OCI-M1 (cell line): Measurements from ENCODE around the gene C8A.

Source experiments
- DNase-seq: peaks from one replicate; lab custom pipeline; 2025; lab: John Stamatoyannopoulos, UW

C8A gene

GRCh38 chr1:56894014-56894413 lies 39.4 kb downstream of the C8A start:
- DNase-seq: no peak

DNA sequence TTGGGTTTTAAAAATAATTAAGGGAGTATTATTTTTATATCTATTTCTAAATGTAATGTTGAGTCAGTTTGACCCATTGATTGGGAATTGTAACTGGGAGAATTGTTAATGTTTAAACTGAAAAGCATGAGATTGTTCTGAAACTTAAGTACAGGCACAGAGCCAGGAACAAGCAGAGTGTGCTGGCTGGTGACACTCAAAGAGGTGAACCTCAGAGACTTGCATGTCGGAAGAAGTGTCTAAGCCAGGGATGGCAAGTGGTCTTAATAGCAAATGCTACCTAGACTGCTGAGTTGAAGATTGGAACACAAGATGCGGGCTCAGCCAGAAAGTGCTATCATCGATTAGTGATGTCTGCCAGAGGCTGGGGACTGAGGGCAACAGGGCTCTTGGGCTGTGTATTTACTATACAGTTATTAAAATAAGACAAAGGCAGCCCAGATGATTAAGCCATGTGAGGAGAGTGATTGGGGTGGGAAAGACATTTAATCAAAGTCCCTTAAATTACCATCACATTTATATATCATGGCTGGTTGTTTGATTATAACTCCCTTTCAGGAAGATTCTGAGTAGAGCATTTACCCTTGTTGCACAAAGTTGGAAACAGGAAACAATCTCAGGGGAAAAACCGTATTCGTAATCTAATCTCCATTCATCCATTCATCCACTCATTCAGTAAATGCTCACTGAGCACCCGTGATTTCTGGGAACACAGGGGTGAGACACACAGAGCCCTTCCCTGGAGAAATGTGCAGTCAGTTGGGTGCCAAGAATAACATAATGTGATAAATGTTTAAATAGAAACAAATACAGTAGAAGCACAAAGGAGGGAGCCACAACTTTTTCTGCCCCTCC lies 42.8 kb downstream of the C8A start:
- no peak for DNase-seq

- no peak for DNase-seq
These were observed 43.4 kb downstream of the C8A start for GRCh38 chr1:56898005-56898373.

DNA sequence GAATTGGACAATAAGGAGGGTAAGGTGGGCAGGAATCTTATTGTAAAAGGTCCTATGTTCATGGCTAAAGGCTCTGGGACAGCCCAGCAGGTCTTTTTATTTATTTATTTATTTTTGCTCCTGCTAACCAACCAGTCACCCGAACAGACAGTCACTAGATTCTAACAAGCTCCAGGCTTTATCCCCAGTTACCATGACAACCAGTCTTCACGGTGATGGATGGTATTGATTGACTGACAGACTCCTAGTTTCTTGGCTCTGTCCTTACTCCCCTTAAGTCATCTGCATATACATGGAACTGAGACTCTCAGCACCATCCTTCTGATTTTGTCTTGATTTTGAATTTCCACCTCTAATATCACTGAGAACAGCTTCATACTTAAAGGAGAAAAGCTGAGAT lies 44.3 kb downstream of the C8A start:
- no peak for DNase-seq

DNA sequence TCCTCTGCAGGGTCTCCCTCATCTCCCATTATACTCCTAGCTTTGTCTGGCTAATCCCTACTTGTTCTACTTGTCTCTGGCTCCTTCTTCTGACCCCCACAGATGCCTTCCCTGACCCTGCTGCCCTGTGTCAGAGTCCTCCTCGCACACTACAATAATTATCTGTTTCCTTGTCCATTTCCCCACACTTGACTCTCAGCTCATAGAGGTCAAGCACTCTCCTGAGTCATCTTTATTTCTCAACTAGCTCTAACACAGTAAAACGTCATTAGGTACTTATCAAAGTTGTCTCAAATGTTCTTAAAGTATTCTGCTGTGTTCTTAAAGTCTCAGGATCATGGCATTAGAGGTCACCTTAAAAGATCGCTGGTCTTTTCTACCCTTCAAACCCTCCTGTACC lies 47.1 kb downstream of the C8A start:
- peak; percentile 31 for DNase-seq

GRCh38 chr1:56903778-56904177 lies 49.2 kb downstream of the C8A start:
- no peak for DNase-seq

GRCh38 chr1:56904663-56905397 lies 50.2 kb downstream of the C8A start:
- no peak for DNase-seq

DNA sequence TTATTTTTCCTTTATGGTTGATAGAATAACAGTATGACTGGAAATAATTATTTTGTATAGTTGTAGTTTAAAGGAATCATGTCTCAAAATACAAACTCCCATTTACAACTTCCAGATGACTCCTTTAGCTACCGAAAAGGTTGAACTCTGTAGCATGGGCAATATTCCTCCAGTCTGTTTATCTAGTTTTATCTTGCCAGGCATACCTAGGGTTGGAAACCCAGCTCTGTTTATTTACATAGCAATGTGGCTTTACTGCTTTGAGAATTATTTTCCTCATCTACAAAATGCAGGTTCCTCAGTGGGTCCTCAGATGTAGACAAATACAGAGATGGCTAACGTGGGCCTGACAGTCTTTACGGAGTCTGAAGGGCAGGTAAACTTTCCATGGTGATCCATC lies 51.1 kb downstream of the C8A start:
- no peak for DNase-seq

DNA sequence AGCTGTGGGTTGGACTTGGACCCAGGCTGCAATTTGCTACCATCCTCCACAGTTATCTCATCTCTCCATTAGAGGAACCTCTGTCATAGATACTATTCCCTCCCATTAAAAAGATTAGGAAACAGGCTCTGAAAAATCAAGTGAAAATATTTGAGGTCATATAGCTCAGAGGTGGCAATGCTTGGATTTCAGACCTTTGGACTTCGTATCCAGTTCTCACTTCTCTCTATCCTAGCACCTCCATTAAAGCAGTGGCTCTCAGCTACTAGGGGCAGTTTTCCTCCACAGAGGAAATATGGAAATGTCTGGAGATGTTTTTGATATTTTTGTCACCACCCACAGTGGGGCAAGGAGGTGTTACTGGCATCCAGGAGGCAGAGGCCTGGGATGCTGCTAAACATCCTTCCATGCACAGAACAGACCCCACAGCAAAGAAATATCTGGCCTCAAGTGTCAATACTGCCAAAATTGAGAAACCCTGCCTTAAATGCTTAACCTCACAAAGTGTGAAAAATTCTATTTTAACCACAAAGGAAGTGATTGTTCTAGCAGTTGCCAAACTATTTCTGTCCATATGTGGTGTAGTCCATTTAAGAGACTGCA lies 54.1 kb downstream of the C8A start:
- peak; percentile 58 for DNase-seq

DNA sequence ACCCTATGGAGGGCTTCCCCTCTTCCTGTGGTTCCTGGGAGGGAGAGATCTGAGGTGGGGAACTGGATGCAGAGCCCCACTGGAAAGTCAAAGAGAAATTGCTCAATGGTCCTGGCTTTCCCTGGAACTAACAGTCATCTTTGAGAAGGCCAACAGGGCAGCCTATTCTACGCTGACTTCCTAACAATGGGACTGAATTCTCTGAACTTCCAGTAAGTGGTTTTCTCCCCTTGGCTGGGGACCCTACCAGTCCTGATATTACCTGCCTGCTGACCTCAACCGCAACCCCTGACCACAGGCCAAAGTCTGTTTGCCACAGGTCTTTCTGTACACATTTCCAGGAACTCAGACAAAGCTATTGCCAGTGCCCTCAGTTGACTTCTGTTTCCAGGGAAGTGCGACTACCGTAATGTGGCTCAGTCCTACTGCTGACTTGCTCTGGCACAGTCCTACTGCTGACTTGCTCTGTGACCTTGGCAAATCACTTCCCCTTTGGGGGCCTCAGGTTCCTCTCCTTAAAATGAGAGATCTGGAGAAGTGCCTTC lies 55.9 kb downstream of the C8A start:
- peak; percentile 95 for DNase-seq

DNA sequence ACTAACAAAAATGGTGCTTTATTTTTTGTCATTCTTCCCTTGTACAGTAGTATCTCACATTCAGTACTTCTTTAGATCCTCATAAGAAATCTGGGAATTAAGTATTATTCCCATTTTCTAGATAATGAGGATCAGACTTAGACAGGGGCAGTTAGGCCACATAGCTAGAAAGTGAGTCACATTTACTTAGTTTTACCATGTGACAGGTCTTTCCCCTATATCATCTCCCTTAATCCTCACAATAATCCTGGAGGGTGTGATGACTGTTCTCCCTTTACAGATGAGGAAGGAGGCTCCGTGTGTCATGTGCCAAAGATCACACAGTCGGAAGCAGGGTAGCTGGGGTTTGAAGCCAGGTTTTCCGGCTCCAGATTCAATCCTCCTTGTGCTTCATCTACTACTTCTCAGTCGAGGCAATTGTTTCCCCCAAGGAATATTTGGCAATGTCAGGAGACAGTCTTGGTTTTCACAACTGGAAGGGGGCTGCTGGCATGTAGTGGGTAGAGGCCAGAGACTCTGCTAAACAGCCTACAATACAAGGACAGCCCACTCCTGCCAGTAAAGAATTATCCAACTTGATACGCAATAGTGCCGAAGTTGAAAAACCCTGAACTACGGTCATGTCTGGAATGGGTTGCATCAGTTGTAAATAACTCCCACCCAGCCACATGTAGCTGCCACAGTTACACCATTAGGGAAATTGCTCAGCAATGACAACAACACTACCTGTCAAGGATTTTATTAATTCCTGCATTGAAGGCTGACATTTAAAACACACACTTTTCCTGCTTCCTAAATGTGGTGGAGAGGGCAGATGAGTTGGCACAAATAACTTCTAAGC lies 56.7 kb downstream of the C8A start:
- peak; percentile 48 for DNase-seq

GRCh38 chr1:56912325-56912724 lies 57.7 kb downstream of the C8A start:
- DNase-seq: no peak

DNA sequence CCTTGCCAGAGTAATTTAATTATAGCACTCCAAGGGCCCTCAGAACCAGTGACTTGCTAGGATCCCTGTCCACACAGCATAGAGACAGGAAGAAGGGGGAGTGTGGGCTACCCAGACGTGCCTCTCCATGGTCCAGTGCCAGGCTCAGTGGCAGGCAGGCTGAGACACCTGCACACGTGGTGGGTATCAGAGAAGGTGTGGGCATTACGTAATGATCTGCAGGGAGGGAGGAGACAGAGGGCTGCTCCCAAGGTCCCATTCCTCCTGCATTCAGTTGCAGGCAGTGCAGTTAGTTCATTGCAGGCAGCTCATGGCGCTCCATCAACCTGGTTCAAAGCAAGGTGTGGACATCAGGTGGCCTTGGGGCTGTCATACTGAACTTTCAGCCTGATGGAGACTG lies 61.4 kb downstream of the C8A start:
- no peak for DNase-seq

GRCh38 chr1:56916630-56917029 lies 62.0 kb downstream of the C8A start:
- no peak for DNase-seq

DNA sequence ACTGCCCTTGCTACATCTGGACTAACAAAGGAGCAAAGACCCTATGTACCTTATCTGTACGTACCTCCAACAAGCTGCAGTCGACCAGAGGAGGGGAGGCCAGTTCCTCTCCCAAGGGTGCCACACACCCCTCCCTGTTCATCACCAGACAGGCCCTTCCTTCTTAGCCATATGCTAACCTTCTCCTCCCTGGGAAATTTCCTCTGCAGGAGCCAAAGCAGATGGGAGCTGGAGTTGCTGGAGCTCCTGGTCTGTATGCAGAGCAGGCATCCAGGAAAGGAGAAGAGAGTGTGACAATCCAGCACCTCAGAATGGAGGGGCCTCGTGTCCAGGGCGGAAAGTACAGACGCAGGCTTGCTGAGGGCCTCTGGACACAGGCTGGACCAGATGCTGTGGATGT lies 62.8 kb downstream of the C8A start:
- DNase-seq: no peak

- DNase-seq: no peak
These were observed 66.0 kb downstream of the C8A start for GRCh38 chr1:56920591-56921001.

DNA sequence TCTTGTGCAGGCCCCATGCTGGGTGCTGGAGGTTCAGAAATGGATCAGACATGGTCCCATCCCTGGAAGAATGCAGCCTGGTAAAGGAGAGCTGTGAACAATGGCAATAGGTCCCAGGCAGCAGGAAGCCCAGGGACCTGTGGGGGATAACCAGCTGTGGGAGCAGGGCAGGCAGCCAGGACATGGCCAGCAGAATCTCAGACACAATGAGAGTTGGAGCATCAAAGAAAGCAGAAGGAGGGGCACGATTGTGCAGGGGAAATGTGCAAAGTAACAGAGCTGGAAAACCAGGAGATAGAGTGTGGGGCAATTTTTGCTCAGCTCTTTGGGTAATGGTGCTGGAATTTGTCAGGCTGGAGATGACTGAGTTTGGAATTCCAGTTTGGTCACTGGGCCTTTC lies 66.9 kb downstream of the C8A start:
- no peak for DNase-seq

DNA sequence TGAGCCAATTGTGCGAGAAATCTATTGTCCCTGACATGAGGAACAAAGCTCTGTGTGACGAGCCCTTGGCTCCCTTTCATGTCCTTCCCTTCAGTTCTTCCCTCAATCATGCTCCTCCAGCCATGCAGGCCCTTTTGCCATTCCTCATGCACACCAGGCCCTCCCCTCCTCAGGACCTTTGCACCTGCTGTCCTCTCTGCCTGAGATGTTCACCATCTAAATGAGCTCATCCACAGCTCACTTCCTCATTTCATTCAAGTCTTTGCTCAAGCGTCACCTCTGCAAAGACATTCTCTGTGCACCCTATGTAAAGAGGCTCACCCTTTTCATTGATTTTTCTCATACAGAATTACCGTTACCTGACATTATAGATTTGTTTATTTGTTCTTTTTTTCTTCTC lies 67.5 kb downstream of the C8A start:
- DNase-seq: peak; percentile 9

DNA sequence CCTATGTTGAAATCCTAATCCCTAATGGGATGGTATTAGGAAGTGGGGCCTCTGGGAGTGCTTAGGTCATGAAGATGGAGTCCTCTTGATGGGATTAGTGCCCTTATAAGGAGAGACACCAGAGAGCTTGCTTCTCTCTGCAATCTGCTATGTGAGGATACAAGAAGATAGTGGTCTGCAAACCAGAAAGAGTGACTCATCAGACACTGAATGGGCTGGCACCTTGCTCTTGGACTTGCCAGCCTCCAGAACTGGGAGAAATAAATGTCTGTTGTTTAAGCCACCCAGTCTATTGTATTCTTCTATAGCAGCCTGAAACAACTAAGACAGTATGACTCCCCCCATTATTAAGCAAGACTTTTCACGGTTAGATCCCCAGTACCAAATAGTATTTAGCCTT lies 67.9 kb downstream of the C8A start:
- no peak for DNase-seq

DNA sequence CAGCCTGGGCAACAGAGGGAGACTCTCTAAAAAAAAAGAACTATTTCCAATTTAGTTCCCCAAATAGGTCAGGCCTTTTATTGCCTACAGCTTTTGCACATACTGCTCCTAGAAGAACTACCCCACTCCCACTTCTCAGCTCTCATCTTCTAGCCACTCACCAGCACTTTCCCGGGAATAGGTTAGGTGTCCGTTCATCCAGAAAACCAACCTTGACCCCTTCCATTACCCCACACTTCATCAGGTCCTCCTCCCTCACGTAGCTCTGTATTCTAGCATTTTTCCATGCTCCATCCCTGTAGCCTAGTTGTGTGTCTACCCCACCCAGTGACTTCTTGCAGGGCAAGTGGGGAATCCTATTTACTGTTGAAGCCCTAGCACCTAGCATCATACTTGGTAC lies 68.6 kb downstream of the C8A start:
- DNase-seq: no peak

DNA sequence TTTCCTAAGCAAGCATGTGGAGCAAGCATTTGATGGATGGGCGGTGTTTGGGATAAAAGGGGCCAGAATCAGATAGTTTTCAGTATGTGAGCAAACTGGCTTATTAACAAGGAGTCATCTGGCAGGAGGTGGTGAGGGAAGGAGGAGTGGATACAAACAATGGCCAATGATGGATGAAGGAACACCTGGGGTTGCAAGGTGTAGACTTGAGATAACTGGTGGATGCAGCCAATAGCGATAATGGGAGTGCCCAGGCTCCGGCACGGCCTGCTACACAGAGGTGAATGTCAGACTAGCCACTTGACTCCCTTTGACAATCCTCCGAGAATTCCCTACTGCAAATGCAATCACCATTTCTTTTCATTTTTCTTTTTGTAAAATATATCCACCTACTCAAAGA lies 69.5 kb downstream of the C8A start:
- no peak for DNase-seq

GRCh38 chr1:56925193-56925592 lies 70.6 kb downstream of the C8A start:
- no peak for DNase-seq
